Middle frontal gyrus (tissue), 1 donor: ENCODE results near the gene CDH12.

Experiments
- DNase-seq: peaks from one replicate; pipeline ENCODE4 v3.0.0-alpha.2; 2015; ENCODE audit warnings: low spot score; ENCODE audit errors: extremely low spot score

CDH12 gene

GRCh38 chr5:21774281-21774680 is 1078.9 kb downstream of the CDH12 start:
- DNase-seq: no peak

GRCh38 chr5:21773456-21773855 is 1079.7 kb downstream of the CDH12 start:
- no peak for DNase-seq

- no peak for DNase-seq
Observed at GRCh38 chr5:21765406-21765805, 1087.7 kb downstream of the CDH12 start.

GRCh38 chr5:21739096-21739495 is 1114.0 kb downstream of the CDH12 start:
- no peak for DNase-seq

- no peak for DNase-seq
Observed at GRCh38 chr5:21723500-21723899, 1129.6 kb downstream of the CDH12 start.

- DNase-seq: no peak
Observed at GRCh38 chr5:21711866-21712758, 1141.0 kb downstream of the CDH12 start.

GRCh38 chr5:21709770-21710169 is 1143.4 kb downstream of the CDH12 start:
- no peak for DNase-seq

- no peak for DNase-seq
Observed at GRCh38 chr5:21704974-21705668, 1148.0 kb downstream of the CDH12 start.

GRCh38 chr5:21701317-21701716 is 1151.8 kb downstream of the CDH12 start:
- no peak for DNase-seq
